ENCODE results near the gene GRIK3.

The GRIK3 gene

DNA sequence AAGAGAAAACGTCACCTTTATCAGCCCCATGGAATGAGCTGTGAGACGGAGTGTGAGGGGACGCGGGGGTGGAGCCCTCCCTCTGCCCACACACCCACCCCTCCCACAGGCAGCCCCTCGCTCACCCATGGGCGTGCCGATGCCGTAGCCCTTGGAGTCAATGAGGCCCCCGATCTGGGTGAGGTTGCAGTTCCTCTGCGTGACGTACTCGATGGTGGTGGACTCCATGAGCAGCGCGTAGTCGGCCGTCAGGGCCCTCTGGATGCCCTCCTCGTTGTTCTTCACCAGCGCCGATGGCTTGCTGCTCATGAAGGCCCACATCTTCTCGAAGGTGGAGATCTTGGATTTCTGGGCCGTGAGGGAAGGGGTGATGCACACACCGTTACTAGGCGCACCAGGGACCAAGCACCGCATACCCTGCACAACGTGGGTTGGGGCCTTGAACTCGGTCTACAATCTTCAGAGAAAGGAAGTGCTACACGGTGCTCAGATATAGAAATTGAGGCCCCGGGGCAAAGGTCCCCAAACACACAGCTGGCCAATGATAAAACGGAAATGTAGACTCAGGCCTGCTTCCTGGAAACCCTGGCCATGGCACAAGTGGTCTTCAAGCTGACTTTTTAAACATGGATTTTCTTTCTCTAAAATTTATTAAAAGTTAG, 228.2 kb downstream of the GRIK3 start:
- TF ChIP-seq, protein P1, sequence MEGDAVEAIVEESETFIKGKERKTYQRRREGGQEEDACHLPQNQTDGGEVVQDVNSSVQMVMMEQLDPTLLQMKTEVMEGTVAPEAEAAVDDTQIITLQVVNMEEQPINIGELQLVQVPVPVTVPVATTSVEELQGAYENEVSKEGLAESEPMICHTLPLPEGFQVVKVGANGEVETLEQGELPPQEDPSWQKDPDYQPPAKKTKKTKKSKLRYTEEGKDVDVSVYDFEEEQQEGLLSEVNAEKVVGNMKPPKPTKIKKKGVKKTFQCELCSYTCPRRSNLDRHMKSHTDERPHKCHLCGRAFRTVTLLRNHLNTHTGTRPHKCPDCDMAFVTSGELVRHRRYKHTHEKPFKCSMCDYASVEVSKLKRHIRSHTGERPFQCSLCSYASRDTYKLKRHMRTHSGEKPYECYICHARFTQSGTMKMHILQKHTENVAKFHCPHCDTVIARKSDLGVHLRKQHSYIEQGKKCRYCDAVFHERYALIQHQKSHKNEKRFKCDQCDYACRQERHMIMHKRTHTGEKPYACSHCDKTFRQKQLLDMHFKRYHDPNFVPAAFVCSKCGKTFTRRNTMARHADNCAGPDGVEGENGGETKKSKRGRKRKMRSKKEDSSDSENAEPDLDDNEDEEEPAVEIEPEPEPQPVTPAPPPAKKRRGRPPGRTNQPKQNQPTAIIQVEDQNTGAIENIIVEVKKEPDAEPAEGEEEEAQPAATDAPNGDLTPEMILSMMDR (IDR thresholded peaks at IDR 0.05; ENCODE audit: extremely low read depth, missing control alignments) = no peak
- DNase-seq (ENCODE audit: low spot score) = no peak

GRCh38 chr1:36804669-36805314, 229.5 kb downstream of the GRIK3 start:
- no peak for DNase-seq (ENCODE audit: low spot score)
- TF ChIP-seq, protein P1 (IDR thresholded peaks at IDR 0.05; ENCODE audit: extremely low read depth, missing control alignments) = no peak

- DNase-seq (ENCODE audit: low spot score) = no peak
- TF ChIP-seq, protein P1 (IDR thresholded peaks at IDR 0.05; ENCODE audit: extremely low read depth, missing control alignments) = no peak
These were observed 230.3 kb downstream of the GRIK3 start for GRCh38 chr1:36803868-36804570.

- TF ChIP-seq, protein P1 (IDR thresholded peaks at IDR 0.05; ENCODE audit: extremely low read depth, missing control alignments) = no peak
- DNase-seq (ENCODE audit: low spot score) = no peak
These were observed 232.3 kb downstream of the GRIK3 start for GRCh38 chr1:36802018-36802417.

- TF ChIP-seq, protein P1 (IDR thresholded peaks at IDR 0.05; ENCODE audit: extremely low read depth, missing control alignments) = no peak
- no peak for DNase-seq (ENCODE audit: low spot score)
These were observed 236.6 kb downstream of the GRIK3 start for GRCh38 chr1:36797761-36798160.

GRCh38 chr1:36796733-36797132, 237.6 kb downstream of the GRIK3 start:
- TF ChIP-seq, protein P1 (IDR thresholded peaks at IDR 0.05; ENCODE audit: extremely low read depth, missing control alignments) = no peak
- no peak for DNase-seq (ENCODE audit: low spot score)

DNA sequence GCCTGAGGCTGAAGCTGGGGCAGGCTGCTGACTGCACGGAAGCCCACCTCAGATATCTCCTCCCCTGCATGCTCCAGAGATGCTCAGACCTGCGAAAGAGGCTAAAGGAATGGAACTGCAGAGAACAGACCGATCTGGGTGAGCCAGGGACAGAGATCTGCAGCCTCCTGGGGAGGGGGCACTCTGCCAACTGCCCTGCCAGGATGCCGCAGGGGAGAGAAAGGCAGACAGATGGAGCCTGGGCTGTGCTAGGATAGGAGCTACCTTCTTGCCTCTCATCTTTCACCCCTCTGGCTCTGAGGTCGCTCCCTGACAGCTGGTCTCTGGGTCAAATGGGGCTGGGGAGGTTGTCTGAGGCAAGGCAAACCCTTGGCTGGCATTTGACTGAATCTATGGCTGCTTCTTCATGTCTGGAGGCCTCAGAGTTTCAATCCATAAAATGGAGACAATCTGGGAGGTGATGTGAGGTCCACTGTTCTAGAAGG, 238.2 kb downstream of the GRIK3 start:
- TF ChIP-seq, protein P1 (IDR thresholded peaks at IDR 0.05; ENCODE audit: extremely low read depth, missing control alignments) = no peak
- DNase-seq (ENCODE audit: low spot score) = no peak
